Measurements from ENCODE around the gene SETD7. TPM values are rescaled to one million over a fixed set of nuclear protein-coding genes. Genes with fewer than 3 reads are reported as not detected.
"Not testable (repeated sequence)": the region's sequence is repeated elsewhere in the genome, so short reads cannot be mapped to it uniquely, and the experiment has no call there.

Gene SETD7
- total and polyA plus RNA-seq, 2 of the 8 experiments (the other 6 are each of a cell fraction or from before 2014, with no cell fraction given): 1.5 to 4.6 TPM

DNA sequence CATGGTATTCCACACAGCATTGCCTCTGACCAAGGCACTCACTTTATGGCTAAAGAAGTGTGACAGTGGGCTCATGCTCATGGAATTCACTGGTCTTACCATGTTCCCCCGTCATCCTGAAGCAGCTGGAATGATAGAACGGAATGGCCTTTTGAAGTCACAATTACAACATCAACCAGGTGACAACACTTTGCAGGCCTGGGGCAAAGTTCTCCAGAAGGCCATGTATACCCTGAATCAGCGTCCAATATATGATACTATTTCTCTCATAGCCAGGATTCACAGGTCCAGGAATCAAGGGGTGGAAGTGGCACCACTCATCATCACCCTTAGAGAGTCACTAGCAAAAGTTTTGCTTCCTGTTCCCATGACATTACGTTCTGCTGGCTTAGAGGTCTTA is 108.9 kb downstream of the SETD7 start:
- H2AK5ac ChIP-seq (ENCODE audit: low read depth, low read length); H3K4me3 ChIP-seq (ENCODE audit: extremely low read depth in 1 of 4, insufficient read depth in 2 of 4, low read depth in 3 of 4, low read length in 4 of 4); FAIRE-seq; H2BK120ac ChIP-seq (replicated peaks; ENCODE audit: low read depth, low read length); H3K14ac ChIP-seq (ENCODE audit: insufficient read length); H3K4ac ChIP-seq (replicated peaks; ENCODE audit: insufficient read length, low read depth, low read length); H4K8ac ChIP-seq (ENCODE audit: extremely low read depth, insufficient read depth, low read length); H2BK20ac ChIP-seq (ENCODE audit: low read length); H3K18ac ChIP-seq (ENCODE audit: extremely low read depth, low read length); H4K91ac ChIP-seq (replicated peaks; ENCODE audit: insufficient read length, low read length); H3K27me3 ChIP-seq (replicated peaks in 1 of 4; ENCODE audit: control insufficient read depth in 3 of 4, extremely low read depth in 1 of 4, insufficient read depth in 3 of 4, low read length in 3 of 4); H3K79me1 ChIP-seq (ENCODE audit: low read depth, low read length); H3K9me3 ChIP-seq (ENCODE audit: insufficient read depth in 2 of 2, low read depth in 1 of 2, low read length in 1 of 2); H4K5ac ChIP-seq (ENCODE audit: insufficient read length, low read depth, low read length); H2BK5ac ChIP-seq (ENCODE audit: low read depth, low read length); H4K20me1 ChIP-seq (replicated peaks in 1 of 2; ENCODE audit: control insufficient read depth in 1 of 2, insufficient read depth in 2 of 2, low read length in 2 of 2); H2AFZ ChIP-seq (ENCODE audit: low read length); H3K79me2 ChIP-seq (ENCODE audit: control insufficient read depth in 1 of 2, insufficient read depth in 2 of 2, low read length in 2 of 2); H3K23me2 ChIP-seq (ENCODE audit: low read depth, low read length); CTCF ChIA-PET (ENCODE audit: partially characterized antibody); H2BK12ac ChIP-seq (ENCODE audit: low read depth, low read length); H3K9ac ChIP-seq (replicated peaks in 1 of 4; ENCODE audit: extremely low read depth in 1 of 4, low read depth in 3 of 4, low read length in 3 of 4); H3K23ac ChIP-seq (ENCODE audit: insufficient read length); H3K56ac ChIP-seq (replicated peaks; ENCODE audit: insufficient read length, low read depth, low read length); H3K4me1 ChIP-seq (replicated peaks in 1 of 4; ENCODE audit: control insufficient read depth in 3 of 4, insufficient read depth in 4 of 4, low read length in 3 of 4); DNase-seq (ENCODE audit: low read depth in 1 of 2, low spot score in 2 of 2); H3K4me2 ChIP-seq (ENCODE audit: insufficient read depth in 1 of 2, low read depth in 2 of 2, low read length in 2 of 2); H3K27ac ChIP-seq (ENCODE audit: low read depth, low read length); H2BK15ac ChIP-seq (ENCODE audit: low read length); H3K36me3 ChIP-seq (ENCODE audit: control insufficient read depth in 2 of 4, insufficient read depth in 4 of 4, low read length in 3 of 4): not testable (repeated sequence)
- 91% methylated on average over 4 of the region's 4 CpGs; no CpG with 5 or more reads in 1 of the 2 experiments for WGBS, 2 experiments (ENCODE audit: extremely low coverage in 1 of 2, insufficient coverage in 1 of 2, insufficient read length in 1 of 2, insufficient replicate concordance in 2 of 2, low coverage in 1 of 2, low lambda C conversion rate in 2 of 2, missing lambda C conversion rate in 1 of 2)
- POLR2A ChIA-PET (ENCODE audit: partially characterized antibody): interaction anchor here (1.3 kb wide), 1 partner anchor 10 kb away, joined by 3 read pairs; no protein-coding TSS in a partner anchor

Other genes starting within 250 kb of the SETD7 start
- 8.6 and 8.7 TPM in 2 replicates for gene RAB33B, start 102.1 kb downstream of the SETD7 start, total RNA-seq (2021; fragmentation: NEBNext Ultra II Directional; extraction: Animal tissue kit (Norgen Biotek cat#: 25700))
- gene RAB33B, start 102.1 kb downstream of the SETD7 start, polyA plus RNA-seq (2011; rRNA removed): 4.2 and 4.5 TPM in 2 replicates
- gene MGST2, start 109.6 kb upstream of the SETD7 start, total RNA-seq (2021; fragmentation: NEBNext Ultra II Directional; extraction: Animal tissue kit (Norgen Biotek cat#: 25700)): 7.4 and 8.0 TPM in 2 replicates
- 6.1 and 13.6 TPM in 2 replicates for gene MGST2, start 109.6 kb upstream of the SETD7 start, polyA plus RNA-seq (2011; rRNA removed)

Measured in H1 (cell line).